HG02798 (cell line): Measurements from ENCODE around the gene CTNNA3.

Experiments
- ATAC-seq: cut with Tn5 transposase; IDR thresholded peaks from one replicate; pipeline ENCODE4 v1.9.1; 2021; ENCODE audit warnings: mild to moderate bottlenecking; ENCODE audit not compliant: unreplicated experiment, poor library complexity

The CTNNA3 gene

GRCh38 chr10:65950075-65950474 is 1745.9 kb downstream of the CTNNA3 start:
- no peak for ATAC-seq

- no peak for ATAC-seq
Observed at GRCh38 chr10:65949526-65949925, 1746.5 kb downstream of the CTNNA3 start.

- no peak for ATAC-seq
Observed at GRCh38 chr10:65945061-65945460, 1750.9 kb downstream of the CTNNA3 start.

- ATAC-seq: no peak
Observed at GRCh38 chr10:65943451-65943850, 1752.5 kb downstream of the CTNNA3 start.

GRCh38 chr10:65940816-65941662 is 1755.0 kb downstream of the CTNNA3 start:
- ATAC-seq: no peak

- ATAC-seq: no peak
Observed at GRCh38 chr10:65940105-65940504, 1755.9 kb downstream of the CTNNA3 start.

- no peak for ATAC-seq
Observed at GRCh38 chr10:65931291-65932070, 1764.5 kb downstream of the CTNNA3 start.

- no peak for ATAC-seq
Observed at GRCh38 chr10:65911151-65911835, 1784.7 kb downstream of the CTNNA3 start.

GRCh38 chr10:65910209-65910608 is 1785.8 kb downstream of the CTNNA3 start:
- ATAC-seq: no peak

- no peak for ATAC-seq
Observed at GRCh38 chr10:65907199-65907712, 1788.7 kb downstream of the CTNNA3 start.

- no peak for ATAC-seq
Observed at GRCh38 chr10:65903620-65904019, 1792.4 kb downstream of the CTNNA3 start.

GRCh38 chr10:65900271-65900670 is 1795.7 kb downstream of the CTNNA3 start:
- ATAC-seq: no peak

GRCh38 chr10:65898055-65898454 is 1797.9 kb downstream of the CTNNA3 start:
- no peak for ATAC-seq

GRCh38 chr10:65894961-65895360 is 1801.0 kb downstream of the CTNNA3 start:
- ATAC-seq: no peak

GRCh38 chr10:65894379-65894778 is 1801.6 kb downstream of the CTNNA3 start:
- no peak for ATAC-seq

- no peak for ATAC-seq
Observed at GRCh38 chr10:65893676-65894075, 1802.3 kb downstream of the CTNNA3 start.

GRCh38 chr10:65892284-65892683 is 1803.7 kb downstream of the CTNNA3 start:
- no peak for ATAC-seq

GRCh38 chr10:65891073-65891981 is 1804.7 kb downstream of the CTNNA3 start:
- peak; percentile 85 for ATAC-seq

GRCh38 chr10:65864529-65864928 is 1831.5 kb downstream of the CTNNA3 start:
- ATAC-seq: no peak

- no peak for ATAC-seq
Observed at GRCh38 chr10:65864036-65864435, 1832.0 kb downstream of the CTNNA3 start.
